Cardiac fibroblast (primary cell): ENCODE data around the gene ITSN1.
A peak's percentile ranks its signal among the peaks of the same experiment; 100 is the strongest.

Experiments
- DNase-seq, 2 donors: peaks; one replicate each; pipeline versions ENCODE4 v3.0.0 to v3.0.0-alpha.2; 2010; ENCODE audit warnings: low read depth in 2 of 2
- H3K4me3 ChIP-seq, 2 donors: replicated peaks in 1 of 2; 1 replicate in 1 of 2; 2 replicates in 1 of 2; pipeline ENCODE4 v1.5.1; 2011; ENCODE audit warnings: low read depth in 2 of 2, low read length in 2 of 2, mild to moderate bottlenecking in 2 of 2, moderate library complexity in 1 of 2
- CTCF ChIP-seq: IDR thresholded peaks from one replicate; pipeline ENCODE4 v1.5.1; 2011; ENCODE audit warnings: low read depth, mild to moderate bottlenecking, low read length, inconsistent platforms

ITSN1 gene

DNA sequence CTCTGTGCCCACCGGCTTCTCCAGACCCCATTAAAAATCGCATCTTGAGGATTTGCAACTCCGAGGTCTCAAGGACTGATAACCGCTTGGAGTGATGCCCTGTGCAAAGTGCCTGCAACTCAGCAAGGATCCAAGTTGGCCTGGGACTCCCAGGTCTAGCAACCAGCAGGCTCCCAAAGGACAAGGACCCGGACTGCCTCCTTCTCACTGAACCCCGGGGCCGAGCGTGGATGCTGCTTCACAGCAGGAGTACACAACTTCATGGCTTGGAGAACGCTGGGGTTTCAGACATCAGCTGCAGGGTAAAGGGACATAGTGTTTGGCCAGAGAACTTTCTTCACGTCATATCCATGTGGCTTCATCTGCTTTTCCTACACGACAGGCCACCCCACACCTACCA lies 208.1 kb downstream of the ITSN1 start:
- no peak for TF ChIP-seq CTCF

DNA sequence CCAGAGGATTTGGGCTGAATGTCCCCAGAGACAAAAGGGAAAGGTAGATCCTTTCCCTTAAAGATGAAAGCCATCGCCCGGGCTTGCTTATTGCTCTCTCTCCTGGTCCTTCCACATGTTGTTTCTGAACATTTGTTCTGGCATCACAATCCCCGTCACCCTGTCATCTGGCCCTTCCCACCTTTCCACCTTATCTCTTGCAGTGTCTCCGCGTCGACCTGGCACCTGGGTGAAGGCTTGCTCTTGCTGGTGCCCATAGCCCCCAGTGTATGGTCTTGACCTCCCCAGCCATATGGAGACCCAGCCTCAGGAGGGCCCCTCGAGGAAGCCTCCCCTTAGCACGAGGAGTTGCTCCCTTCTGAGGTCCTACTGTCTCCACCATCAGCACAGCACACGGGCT lies 208.7 kb downstream of the ITSN1 start:
- no peak overlapping the region for H3K4me3 ChIP-seq
- DNase-seq: no peak
- TF ChIP-seq CTCF: no peak

More for the DNA sequence above, 208.1 kb downstream of the ITSN1 start:
- DNase-seq: no peak
- H3K4me3 ChIP-seq: no peak overlapping the region

- TF ChIP-seq CTCF: no peak
- no peak for DNase-seq
These were observed 210.2 kb downstream of the ITSN1 start for GRCh38 chr21:33852485-33852884.

GRCh38 chr21:33854604-33855003 lies 212.3 kb downstream of the ITSN1 start:
- no peak for TF ChIP-seq CTCF
- DNase-seq: peak in 1 of 2 donors; percentile 16

More at GRCh38 chr21:33852485-33852884, 210.2 kb downstream of the ITSN1 start:
- H3K4me3 ChIP-seq: no peak overlapping the region

DNA sequence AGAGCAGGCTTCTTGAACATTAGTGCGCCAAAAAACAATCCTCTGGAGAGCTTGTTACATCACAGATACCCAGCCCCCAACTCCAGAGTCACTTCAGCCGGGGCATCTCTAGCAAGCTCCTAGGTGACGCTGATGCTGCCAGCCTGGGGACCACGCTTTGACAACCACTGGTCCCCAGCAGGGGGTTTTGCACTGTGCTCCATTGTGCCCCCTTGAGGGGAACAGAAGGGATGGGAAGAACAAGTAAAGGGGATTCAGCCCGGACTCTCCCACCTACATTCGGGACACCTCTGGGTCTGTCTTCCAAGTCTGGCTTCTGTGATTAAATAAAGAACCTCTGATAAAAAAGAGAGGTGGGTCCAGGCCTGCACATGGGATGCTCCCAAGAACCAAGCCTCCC lies 212.9 kb downstream of the ITSN1 start:
- no peak overlapping the region for H3K4me3 ChIP-seq
- no peak for DNase-seq
- TF ChIP-seq CTCF: peak; percentile 5

More at GRCh38 chr21:33854604-33855003, 212.3 kb downstream of the ITSN1 start:
- no peak overlapping the region for H3K4me3 ChIP-seq

- TF ChIP-seq CTCF: no peak
- no peak overlapping the region for H3K4me3 ChIP-seq
- DNase-seq: no peak
These were observed 214.7 kb downstream of the ITSN1 start for GRCh38 chr21:33856893-33857527.
